ENCODE data around the gene MX1. TPM values are rescaled to one million over a fixed set of nuclear protein-coding genes. Genes with fewer than 3 reads are reported as not detected.

MX1 gene
- polyA plus RNA-seq, 3 donors: 42.7 to 73.3 (median 60.5) TPM

GRCh38 chr21:41403966-41404365 is 22.1 kb upstream of the MX1 start:
- peak overlapping the region in 1 of 2 donors; percentile 22 for H3K27ac ChIP-seq (ENCODE audit: low read depth in 1 of 2, low read length in 2 of 2)
- Mint-ChIP-seq H3K27me3 (ENCODE audit: low read depth in 3 of 3) (peaks cover 0 to 3% (median 0%) of the 10 kb centered on the region in 3 donors), H3K4me3 (no peak overlapping the region), H3K27ac (peak overlapping the region in 2 of 7 donors; percentile 36 to 41), H3K36me3 (peaks cover 87 to 94% of the 10 kb centered on the region in 2 donors), H3K9me3 (peaks cover 0 to 2% (median 0%) of the 10 kb centered on the region in 7 donors), H3K4me1 (peaks cover 29% of the 10 kb centered on the region)
- H4K20me1 ChIP-seq (ENCODE audit: insufficient read depth, low read length): no peaks in the 10 kb centered on the region
- H3K9ac ChIP-seq (ENCODE audit: insufficient read depth, low read length, poor library complexity, severe bottlenecking): no peak overlapping the region
- WGBS (ENCODE audit: insufficient coverage): 93% methylated on average over 8 of the region's 10 CpGs
- no peaks in the 10 kb centered on the region for H3K27me3 ChIP-seq (ENCODE audit: control insufficient read depth in 2 of 2, insufficient read depth in 2 of 2, low read length in 2 of 2)
- DNase-seq: no peak
- H3K36me3 ChIP-seq (replicated peaks in 1 of 2; ENCODE audit: control insufficient read depth in 1 of 2, insufficient read depth in 2 of 2, low read length in 2 of 2): peaks cover 78 to 90% of the 10 kb centered on the region in 2 donors
- H3K9me3 ChIP-seq (replicated peaks in 1 of 2; ENCODE audit: control insufficient read depth in 1 of 2, insufficient read depth in 1 of 2, low read length in 2 of 2): no peaks in the 10 kb centered on the region
- peaks cover 19 to 35% of the 10 kb centered on the region in 2 donors for H3K4me1 ChIP-seq (ENCODE audit: control insufficient read depth in 1 of 2, insufficient read depth in 2 of 2, low read length in 2 of 2)
- TF ChIP-seq, protein P1, sequence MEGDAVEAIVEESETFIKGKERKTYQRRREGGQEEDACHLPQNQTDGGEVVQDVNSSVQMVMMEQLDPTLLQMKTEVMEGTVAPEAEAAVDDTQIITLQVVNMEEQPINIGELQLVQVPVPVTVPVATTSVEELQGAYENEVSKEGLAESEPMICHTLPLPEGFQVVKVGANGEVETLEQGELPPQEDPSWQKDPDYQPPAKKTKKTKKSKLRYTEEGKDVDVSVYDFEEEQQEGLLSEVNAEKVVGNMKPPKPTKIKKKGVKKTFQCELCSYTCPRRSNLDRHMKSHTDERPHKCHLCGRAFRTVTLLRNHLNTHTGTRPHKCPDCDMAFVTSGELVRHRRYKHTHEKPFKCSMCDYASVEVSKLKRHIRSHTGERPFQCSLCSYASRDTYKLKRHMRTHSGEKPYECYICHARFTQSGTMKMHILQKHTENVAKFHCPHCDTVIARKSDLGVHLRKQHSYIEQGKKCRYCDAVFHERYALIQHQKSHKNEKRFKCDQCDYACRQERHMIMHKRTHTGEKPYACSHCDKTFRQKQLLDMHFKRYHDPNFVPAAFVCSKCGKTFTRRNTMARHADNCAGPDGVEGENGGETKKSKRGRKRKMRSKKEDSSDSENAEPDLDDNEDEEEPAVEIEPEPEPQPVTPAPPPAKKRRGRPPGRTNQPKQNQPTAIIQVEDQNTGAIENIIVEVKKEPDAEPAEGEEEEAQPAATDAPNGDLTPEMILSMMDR (IDR thresholded peaks at IDR 0.05): no peak
- H3K4me3 ChIP-seq (replicated peaks in 1 of 3; ENCODE audit: low read depth in 2 of 3, low read length in 3 of 3): no peak overlapping the region
- H3K4me2 ChIP-seq (replicated peaks; ENCODE audit: extremely low read depth, low read length, poor library complexity, severe bottlenecking): no peak overlapping the region
- intact Hi-C loops (cut with micrococcal nuclease): no loop called here
- H2AFZ ChIP-seq (ENCODE audit: insufficient read depth, low read depth, low read length, poor library complexity, severe bottlenecking): no peak overlapping the region
- H3K79me2 ChIP-seq (ENCODE audit: insufficient read depth, low read length): no peaks in the 10 kb centered on the region

DNA sequence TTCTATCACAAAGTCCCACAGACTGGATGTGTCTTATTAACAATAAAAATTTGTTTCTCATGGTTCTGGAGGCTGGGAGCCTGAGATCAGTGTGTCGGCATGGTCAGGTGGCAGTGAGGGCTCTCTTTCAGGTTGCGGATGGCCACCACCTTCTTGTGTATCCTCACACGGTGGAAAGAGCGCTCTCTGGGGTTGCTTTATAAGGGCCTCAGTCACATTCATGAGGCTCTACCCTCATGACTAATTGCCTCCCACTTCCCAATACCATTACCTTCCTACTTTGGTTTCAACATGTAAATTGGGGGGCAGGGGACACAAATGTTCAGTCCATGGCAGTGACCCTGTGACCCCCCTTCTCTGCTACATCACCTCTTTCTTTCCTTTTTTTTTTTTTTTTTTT is 20.7 kb upstream of the MX1 start:
- WGBS (ENCODE audit: insufficient coverage): no CpG with 5 or more reads among the region's 4 CpGs
- peaks cover 87 to 94% of the 10 kb centered on the region in 2 donors for H3K36me3 Mint-ChIP-seq
- peak in 1 of 3 donors; percentile 25 for DNase-seq
- peak overlapping the region in 1 of 2 donors; percentile 9 for H3K27ac ChIP-seq (ENCODE audit: low read depth in 1 of 2, low read length in 2 of 2)
- H3K4me3 Mint-ChIP-seq: no peak overlapping the region
- TF ChIP-seq, protein P1 (IDR thresholded peaks at IDR 0.05): no peak
- peak overlapping the region in 6 of 7 donors; percentile 2 to 81 (median 59) for H3K27ac Mint-ChIP-seq
- H3K36me3 ChIP-seq (replicated peaks in 1 of 2; ENCODE audit: control insufficient read depth in 1 of 2, insufficient read depth in 2 of 2, low read length in 2 of 2): peaks cover 79 to 90% of the 10 kb centered on the region in 2 donors
- no peaks in the 10 kb centered on the region for H4K20me1 ChIP-seq (ENCODE audit: insufficient read depth, low read length)
- peaks cover 27% of the 10 kb centered on the region for H3K4me1 Mint-ChIP-seq
- no peaks in the 10 kb centered on the region for H3K79me2 ChIP-seq (ENCODE audit: insufficient read depth, low read length)
- peaks cover 0 to 3% (median 0%) of the 10 kb centered on the region in 3 donors for H3K27me3 Mint-ChIP-seq (ENCODE audit: low read depth in 3 of 3)
- no peak overlapping the region for H3K4me2 ChIP-seq (replicated peaks; ENCODE audit: extremely low read depth, low read length, poor library complexity, severe bottlenecking)
- H3K9ac ChIP-seq (ENCODE audit: insufficient read depth, low read length, poor library complexity, severe bottlenecking): no peak overlapping the region
- no peak overlapping the region for H3K4me3 ChIP-seq (replicated peaks in 1 of 3; ENCODE audit: low read depth in 2 of 3, low read length in 3 of 3)
- H2AFZ ChIP-seq (ENCODE audit: insufficient read depth, low read depth, low read length, poor library complexity, severe bottlenecking): no peak overlapping the region
- peaks cover 19 to 34% of the 10 kb centered on the region in 2 donors for H3K4me1 ChIP-seq (ENCODE audit: control insufficient read depth in 1 of 2, insufficient read depth in 2 of 2, low read length in 2 of 2)
- H3K27me3 ChIP-seq (ENCODE audit: control insufficient read depth in 2 of 2, insufficient read depth in 2 of 2, low read length in 2 of 2): no peaks in the 10 kb centered on the region
- peaks cover 0 to 5% (median 0%) of the 10 kb centered on the region in 7 donors for H3K9me3 Mint-ChIP-seq
- H3K9me3 ChIP-seq (replicated peaks in 1 of 2; ENCODE audit: control insufficient read depth in 1 of 2, insufficient read depth in 1 of 2, low read length in 2 of 2): no peaks in the 10 kb centered on the region
- intact Hi-C loops (cut with micrococcal nuclease): no loop called here
